ENCODE data around the gene TECPR2. TPM values are rescaled to one million over a fixed set of nuclear protein-coding genes. Genes with fewer than 3 reads are reported as not detected.

The TECPR2 gene
- total RNA-seq, 1 experiment from 2014 or later, result 12.2 TPM

GRCh38 chr14:102373110-102373509 lies 10.4 kb downstream of the TECPR2 start:
- no peaks in the 10 kb centered on the region for H4K20me1 ChIP-seq (ENCODE audit: insufficient read depth)
- POLR2A ChIA-PET, result no interaction called here
- no peak overlapping the region for H3K27ac ChIP-seq (ENCODE audit: low read depth, low read length)
- H2AFZ ChIP-seq (ENCODE audit: low read depth, low read length, poor library complexity, severe bottlenecking), result no peak overlapping the region
- BruUV-seq (replicated peaks), result no TSS peak
- RAD21 ChIA-PET (ENCODE audit: low non-redundant PET in 1 of 2, low total read pairs in 2 of 2, uncharacterized antibody in 2 of 2, unreplicated experiment in 2 of 2), result no interaction called here
- DNase-seq (ENCODE audit: low read depth, low spot score) (no peak), ATAC-seq (no peak)
- no peaks in the 10 kb centered on the region for H3K9me2 ChIP-seq (ENCODE audit: insufficient read depth)
- H3K9me3 ChIP-seq (ENCODE audit: control insufficient read depth in 1 of 2, insufficient read depth in 1 of 2, low read depth in 1 of 2, low read length in 2 of 2), result no peaks in the 10 kb centered on the region
- no peak overlapping the region for H3K4me3 ChIP-seq (replicated peaks in 1 of 2; ENCODE audit: low read depth in 1 of 2, low read length in 2 of 2)
- H3K27me3 ChIP-seq (ENCODE audit: insufficient read depth, low read length), result no peaks in the 10 kb centered on the region
- no peak overlapping the region for H3K4me2 ChIP-seq (ENCODE audit: low read length)
- H3K9ac ChIP-seq (ENCODE audit: low read length), result no peak overlapping the region
- TF ChIP-seq YY1 (IDR thresholded peaks at IDR 0.05; ENCODE audit: extremely low read depth, insufficient replicate concordance, low read depth, low read length), result no peak
- TF ChIP-seq EGR1 (IDR thresholded peaks at IDR 0.05; ENCODE audit: low read depth), result no peak
- TF ChIP-seq SIN3A (IDR thresholded peaks at IDR 0.05; ENCODE audit: low read depth), result no peak
- TF ChIP-seq ZFX (IDR thresholded peaks at IDR 0.05), result no peak
- TF ChIP-seq MAX (IDR thresholded peaks at IDR 0.05), result no peak
- TF ChIP-seq CBX3 (IDR thresholded peaks at IDR 0.05; ENCODE audit: low read depth), result no peak
- CTCF ChIA-PET, result no interaction called here
- no peaks in the 10 kb centered on the region for H3K4me1 ChIP-seq (ENCODE audit: control insufficient read depth in 1 of 2, insufficient read depth in 2 of 2, low read length in 2 of 2)
- intact Hi-C loops (cut with micrococcal nuclease), result no loop called here
- no peaks in the 10 kb centered on the region for H3K36me3 ChIP-seq (ENCODE audit: control insufficient read depth in 1 of 2, insufficient read depth in 2 of 2, low read length in 2 of 2)
- H3K79me2 ChIP-seq (ENCODE audit: insufficient read depth, low read length), result peaks cover 10% of the 10 kb centered on the region; the same call in 1 of the 2 replicates

GRCh38 chr14:102374264-102374663 lies 11.5 kb downstream of the TECPR2 start:
- intact Hi-C loops (cut with micrococcal nuclease), result no loop called here
- Histone ChIP-seq H2AFZ (ENCODE audit: low read depth, low read length, poor library complexity, severe bottlenecking) (no peak overlapping the region), H3K36me3 (ENCODE audit: control insufficient read depth in 1 of 2, insufficient read depth in 2 of 2, low read length in 2 of 2) (no peaks in the 10 kb centered on the region), H4K20me1 (ENCODE audit: insufficient read depth) (no peaks in the 10 kb centered on the region), H3K9ac (ENCODE audit: low read length) (no peak overlapping the region), H3K4me3 (replicated peaks in 1 of 2; ENCODE audit: low read depth in 1 of 2, low read length in 2 of 2) (no peak overlapping the region), H3K9me2 (ENCODE audit: insufficient read depth) (no peaks in the 10 kb centered on the region), H3K4me1 (ENCODE audit: control insufficient read depth in 1 of 2, insufficient read depth in 2 of 2, low read length in 2 of 2) (no peaks in the 10 kb centered on the region), H3K27me3 (ENCODE audit: insufficient read depth, low read length) (no peaks in the 10 kb centered on the region), H3K27ac (ENCODE audit: low read depth, low read length) (no peak overlapping the region), H3K79me2 (ENCODE audit: insufficient read depth, low read length) (peaks cover 3% of the 10 kb centered on the region; the same call in 1 of the 2 replicates), H3K4me2 (ENCODE audit: low read length) (no peak overlapping the region), H3K9me3 (ENCODE audit: control insufficient read depth in 1 of 2, insufficient read depth in 1 of 2, low read depth in 1 of 2, low read length in 2 of 2) (no peaks in the 10 kb centered on the region)
- DNase-seq (ENCODE audit: low read depth, low spot score), result no peak
- ChIA-PET CTCF (no interaction called here), RAD21 (ENCODE audit: low non-redundant PET in 1 of 2, low total read pairs in 2 of 2, uncharacterized antibody in 2 of 2, unreplicated experiment in 2 of 2) (no interaction called here), POLR2A (no interaction called here)
- no peak for TF ChIP-seq TCF7L2 (IDR thresholded peaks at IDR 0.05; ENCODE audit: borderline replicate concordance, extremely low read depth, insufficient read depth, insufficient read length)
- no peak for TF ChIP-seq CEBPB (IDR thresholded peaks at IDR 0.05; ENCODE audit: low read depth)
- TF ChIP-seq ATF3 (IDR thresholded peaks at IDR 0.05), result no peak
- no peak for TF ChIP-seq CTCF (IDR thresholded peaks at IDR 0.05 in 2 of 3, conservative IDR thresholded peaks at IDR 0.05 in 1 of 3; ENCODE audit: borderline replicate concordance in 1 of 3, insufficient read depth in 1 of 3, low read depth in 2 of 3, low read length in 2 of 3)
- TF ChIP-seq EZH2phosphoT487 (IDR thresholded peaks at IDR 0.05; ENCODE audit: borderline replicate concordance), result no peak
- no peak for TF ChIP-seq REST (IDR thresholded peaks at IDR 0.05; ENCODE audit: low read depth)
- no TSS peak for BruUV-seq (replicated peaks)
- ATAC-seq, result no peak
